CD4-positive, alpha-beta T cell treated with Interferon alpha-2 for 1 hour (primary cell): ENCODE data around the gene ADAMTSL2.

Source experiments
- DNase-seq, 2 donors: peaks; one replicate each; pipeline ENCODE4 v3.0.0-alpha.2; 2020 to 2022

The ADAMTSL2 gene

DNA sequence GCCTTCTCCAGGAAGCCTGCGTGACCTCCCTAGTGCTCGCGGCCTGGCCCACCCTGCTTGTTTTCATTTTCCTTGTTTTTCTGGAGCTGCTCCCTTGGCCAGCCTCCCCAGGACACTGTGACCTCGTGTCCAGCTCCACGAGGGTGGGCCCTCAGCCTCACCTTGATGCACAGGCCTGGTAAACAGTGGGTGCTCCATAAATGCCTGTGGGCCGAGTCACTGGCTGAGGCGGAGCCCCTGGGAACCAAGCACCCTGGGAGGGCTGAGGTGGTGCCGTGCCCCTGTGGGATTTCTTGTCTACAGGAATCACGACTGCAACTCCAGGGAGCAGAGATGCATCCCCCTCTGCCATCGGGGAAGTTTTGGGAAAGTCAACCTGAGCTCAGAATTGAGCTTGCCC lies 57.5 kb downstream of the ADAMTSL2 start:
- no peak for DNase-seq

DNA sequence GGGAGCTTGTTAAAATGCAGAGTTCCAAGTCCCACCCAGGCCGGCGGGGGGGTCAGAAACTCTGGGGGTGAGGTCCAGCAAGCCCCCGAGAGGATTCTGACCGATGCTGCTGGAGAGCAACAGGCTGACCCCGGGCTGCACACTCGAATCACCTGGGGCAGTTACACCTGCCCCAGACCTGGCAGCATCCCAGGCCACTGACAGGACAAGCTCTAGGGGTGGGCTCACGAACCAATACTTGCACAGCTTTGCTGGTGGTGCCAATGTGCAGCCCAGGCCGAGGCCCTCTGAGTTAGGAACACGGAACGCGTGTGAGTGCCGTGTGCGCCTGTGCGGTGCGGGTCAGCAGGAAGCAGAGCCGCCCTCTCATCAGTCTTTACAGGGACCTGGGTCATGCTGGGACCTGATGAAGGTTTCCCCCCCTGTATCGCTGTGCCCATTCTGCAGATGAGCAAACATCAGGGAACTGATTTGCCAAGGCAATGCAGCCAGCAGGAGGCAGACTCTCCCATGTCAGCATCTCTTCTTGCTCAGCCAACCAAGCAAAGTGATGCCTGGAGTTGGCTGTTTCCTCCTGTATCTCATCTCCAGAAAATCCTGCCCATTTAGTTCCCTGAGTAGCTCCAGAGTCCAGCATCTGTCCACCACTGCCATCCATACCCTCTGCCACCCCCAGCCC lies 58.4 kb downstream of the ADAMTSL2 start:
- DNase-seq, result peak in 1 of 2 donors; percentile 8

DNA sequence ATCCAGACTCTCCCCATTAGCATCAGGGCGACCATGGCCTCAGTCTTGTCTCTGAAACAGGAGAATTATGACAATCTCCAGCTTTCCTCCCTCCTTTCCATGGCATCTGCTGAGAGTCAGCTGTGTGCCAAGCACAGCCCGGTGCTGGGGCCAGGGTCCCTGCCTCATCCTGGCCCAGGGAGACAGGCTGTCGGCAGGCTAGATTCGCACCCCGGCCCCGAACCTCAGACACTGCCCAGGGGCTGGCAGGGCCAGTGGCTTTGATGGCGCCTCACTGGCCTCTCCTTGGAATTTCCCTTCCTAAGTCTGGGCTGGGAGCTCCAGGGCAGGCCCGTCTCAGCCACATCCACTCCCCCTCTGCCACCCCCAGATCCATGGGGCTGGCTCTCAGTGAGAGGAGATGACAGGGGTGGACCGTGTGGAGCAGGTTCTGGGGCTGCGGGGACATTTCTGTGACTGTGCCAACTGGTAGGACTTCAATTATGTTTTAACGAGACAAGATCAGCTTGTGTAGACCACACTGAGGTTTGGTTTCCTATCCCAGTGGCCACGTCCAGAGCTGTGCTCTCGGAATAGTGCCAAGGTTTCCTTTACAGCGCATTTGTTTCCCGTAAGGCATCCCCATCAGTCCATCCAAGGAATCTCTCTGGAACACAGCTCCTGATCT lies 59.2 kb downstream of the ADAMTSL2 start:
- no peak for DNase-seq

DNA sequence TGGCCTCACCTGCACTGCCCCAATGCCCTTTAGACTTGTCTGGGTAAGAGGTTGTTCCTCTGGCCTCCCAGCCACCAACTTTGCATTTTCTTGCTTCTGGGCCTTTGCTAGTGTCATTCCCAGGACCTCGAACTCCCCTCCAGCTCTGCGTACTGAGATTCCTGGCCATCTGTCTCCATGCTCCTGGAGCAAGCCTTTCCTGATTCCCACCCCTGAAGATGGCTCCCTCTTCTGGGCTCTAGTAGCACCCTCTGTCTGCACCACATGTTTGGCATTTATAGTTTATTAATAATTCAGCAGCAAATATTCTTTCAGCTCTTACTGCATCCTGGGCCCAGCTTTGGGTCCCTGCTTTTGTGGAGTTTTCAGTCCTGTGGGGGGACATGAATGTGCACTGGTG lies 59.8 kb downstream of the ADAMTSL2 start:
- DNase-seq, result no peak

DNA sequence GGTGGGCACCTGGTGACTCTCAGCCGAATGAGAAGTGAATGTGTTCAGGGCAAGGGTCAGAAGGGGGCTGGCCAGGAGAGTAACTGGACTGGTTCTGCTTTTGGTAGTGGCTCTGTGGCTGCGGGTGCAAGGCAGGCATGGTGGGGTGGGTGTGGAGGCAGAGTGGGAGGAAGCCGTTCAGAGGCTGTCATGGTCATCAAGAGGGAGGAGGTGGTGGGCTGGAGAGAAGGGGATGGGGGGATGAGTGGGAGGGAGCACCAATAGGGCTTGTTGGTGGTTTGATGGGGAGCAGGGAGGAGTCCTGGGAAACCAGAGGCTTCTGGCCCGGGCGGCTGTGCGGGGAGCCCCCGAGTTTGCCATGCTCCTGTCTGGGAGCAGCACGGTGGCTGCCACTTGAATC lies 61.4 kb downstream of the ADAMTSL2 start:
- DNase-seq, result no peak

DNA sequence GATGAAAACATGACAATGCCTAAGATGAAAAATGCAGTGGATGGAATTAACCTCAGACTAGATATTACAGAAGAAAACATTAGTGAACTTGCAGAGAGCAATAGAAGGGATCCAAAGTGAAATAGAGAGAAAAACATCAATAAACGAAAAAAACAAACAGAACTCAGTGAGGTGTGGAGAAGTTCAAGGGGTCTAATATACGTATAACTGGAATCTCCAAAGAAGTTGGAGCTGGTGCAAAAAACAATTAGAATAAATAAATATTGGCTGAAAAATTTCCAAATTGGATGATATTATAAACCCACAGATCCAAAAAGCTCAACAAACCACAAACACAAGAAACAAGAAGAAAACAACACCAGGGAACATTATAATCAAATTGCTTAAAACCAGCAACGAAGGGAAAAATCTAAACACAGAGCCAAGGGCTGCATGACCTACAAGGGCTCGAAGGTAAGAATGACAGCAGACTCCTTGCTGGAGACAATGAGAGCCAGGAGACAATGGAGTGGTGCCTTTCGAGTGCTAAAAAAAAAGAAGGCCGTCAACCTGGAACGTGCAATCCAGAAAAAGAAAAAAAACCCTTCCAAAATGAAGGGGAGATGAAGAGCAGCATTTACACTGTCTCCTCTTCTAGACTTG lies 62.9 kb downstream of the ADAMTSL2 start:
- no peak for DNase-seq

DNA sequence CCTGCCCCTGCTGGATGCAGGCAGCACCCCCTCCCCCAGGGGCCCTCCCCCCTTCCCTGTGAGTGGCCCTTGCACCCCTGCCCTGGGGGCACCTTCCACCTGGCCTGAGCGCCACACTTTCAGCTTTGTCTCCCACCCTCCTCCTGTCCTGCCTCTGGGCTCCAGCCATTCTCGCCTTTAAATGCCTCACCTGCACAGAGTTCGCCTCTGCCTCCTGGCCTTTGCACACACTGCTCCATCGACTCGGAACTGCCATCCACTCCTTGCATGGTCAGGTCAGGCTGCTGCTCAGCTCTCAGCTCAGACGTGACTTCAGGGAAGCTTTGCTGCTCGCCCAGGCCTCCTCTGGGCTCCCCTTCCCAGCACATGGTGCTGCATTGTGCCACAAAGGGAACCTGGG lies 64.5 kb downstream of the ADAMTSL2 start:
- DNase-seq, result no peak

DNA sequence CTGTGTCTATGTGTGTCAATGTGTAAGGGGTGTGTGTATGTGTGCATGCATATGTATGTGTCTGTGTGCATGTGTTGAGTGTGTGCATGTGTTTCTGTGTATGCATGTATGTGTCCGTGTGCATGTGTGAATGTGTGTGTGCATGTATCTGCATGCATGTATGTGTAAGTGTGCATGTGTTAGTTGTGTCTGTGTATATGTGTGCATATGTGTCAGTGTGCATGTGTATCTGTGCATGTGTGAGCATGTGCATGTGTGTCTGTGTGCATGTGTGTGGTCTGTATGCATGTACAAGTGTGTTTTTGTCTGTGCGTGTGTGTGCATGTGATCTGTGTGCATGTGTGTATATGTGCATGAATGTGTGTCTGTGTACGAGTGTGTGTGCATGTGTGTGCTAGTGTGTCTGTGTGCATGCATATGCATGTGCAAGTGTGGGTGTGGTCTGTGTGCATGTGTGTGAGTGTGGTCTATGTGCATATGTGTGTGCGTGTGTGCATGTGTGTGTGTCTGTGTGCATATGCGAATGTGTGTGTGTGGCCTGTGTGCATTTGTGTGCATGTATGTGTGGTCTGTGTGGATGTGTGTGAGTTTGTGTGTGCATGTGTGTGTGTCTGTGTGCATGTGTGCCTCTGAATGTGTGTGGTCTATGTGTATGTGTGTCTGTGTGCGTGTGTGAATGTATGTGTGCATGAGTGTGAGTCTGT lies 65.1 kb downstream of the ADAMTSL2 start:
- no peak for DNase-seq

DNA sequence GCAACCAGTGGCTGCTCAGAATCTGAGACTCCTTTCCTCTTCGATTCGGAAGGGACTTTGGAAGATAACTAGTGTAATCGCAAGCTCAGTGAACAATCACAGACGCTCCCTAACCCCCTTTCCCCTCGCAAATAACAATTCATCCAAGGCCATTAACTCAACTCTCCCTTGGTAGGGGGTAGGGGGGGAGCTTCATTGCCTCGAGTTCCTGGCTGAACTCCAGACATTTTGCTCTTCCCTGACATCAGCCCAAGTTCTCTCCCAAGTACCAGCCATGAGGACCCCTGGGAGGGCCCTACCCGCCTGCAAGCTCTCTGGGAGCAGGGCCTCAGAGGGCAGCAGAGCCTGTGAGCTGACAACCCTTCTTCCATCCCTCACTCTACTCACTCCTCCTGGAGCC lies 66.2 kb downstream of the ADAMTSL2 start:
- DNase-seq, result no peak

DNA sequence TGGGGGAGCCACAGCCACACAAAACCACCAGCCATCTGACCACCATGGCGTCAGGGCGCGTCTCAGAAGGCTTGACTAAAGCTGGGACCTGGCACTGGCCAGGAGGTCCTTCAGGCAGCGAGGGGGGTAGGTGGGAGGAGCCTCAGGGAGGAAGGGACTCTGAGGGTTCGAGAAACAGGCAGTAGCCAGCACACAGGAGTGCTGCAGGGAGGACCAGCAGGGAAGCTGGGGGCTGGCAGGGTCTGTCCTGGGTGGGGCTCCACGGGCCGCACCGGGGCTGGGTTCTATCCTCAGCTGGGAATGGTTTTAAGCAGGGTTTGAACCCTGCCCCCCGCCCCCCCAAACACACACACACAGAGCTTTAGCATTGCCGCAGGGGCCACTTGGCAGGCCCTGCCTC lies 67.2 kb downstream of the ADAMTSL2 start:
- no peak for DNase-seq

DNA sequence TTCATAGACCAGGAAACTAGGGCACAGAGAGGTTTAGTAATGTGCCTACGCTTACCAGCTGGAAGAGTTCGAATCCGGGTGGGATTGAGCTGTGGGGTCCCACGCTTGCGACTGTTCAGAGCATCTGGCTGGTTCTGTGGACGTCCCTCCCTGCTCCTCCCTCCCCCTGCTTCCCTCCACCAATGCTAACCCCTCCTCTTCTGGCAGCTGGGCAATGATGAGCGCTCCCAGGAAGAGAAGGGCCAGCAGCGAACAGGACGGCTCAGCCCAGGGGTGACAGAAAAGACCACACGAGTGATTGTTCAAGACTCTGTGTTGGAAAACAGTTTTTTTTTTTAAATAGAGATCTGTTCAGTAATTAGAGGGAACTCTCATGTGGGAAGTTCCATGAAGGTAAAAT lies 67.8 kb downstream of the ADAMTSL2 start:
- no peak for DNase-seq

DNA sequence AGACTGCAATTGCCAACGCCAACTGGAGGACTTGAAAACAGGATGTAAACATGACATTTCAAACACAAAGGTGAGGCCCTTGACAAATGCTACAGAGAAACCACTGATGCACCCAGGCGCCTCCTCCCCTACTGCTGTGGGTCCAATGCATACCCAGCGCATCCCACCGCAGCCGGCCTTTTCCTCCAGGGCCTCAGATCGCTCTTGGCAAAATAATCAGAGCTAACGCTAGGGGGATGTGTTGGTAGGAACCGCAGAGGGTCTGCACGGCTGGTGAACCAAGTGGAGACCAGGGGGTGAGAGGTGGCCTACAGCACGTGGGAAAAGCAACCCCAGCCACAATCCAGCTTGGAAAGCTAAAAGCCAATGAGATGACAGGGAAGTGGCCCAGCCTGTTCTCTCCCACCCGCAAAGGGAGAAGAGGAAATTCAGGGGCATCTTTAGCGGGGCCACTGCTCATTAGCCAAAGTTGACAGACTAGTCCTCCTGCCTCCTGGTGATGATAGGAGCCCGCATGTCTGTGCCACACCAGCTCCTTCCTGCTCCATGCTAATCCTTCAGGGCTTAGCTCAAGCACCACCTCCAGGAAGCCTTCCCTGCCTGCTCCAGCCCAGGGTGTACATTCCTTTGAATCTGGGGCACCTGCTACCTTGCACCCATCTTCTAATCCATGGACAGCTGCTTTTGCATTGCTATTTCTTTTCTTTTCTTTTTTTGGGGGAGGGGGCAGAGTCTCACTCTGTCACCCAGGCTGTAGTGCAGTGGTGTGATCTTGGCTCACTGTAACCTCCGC lies 68.8 kb downstream of the ADAMTSL2 start:
- no peak for DNase-seq

DNA sequence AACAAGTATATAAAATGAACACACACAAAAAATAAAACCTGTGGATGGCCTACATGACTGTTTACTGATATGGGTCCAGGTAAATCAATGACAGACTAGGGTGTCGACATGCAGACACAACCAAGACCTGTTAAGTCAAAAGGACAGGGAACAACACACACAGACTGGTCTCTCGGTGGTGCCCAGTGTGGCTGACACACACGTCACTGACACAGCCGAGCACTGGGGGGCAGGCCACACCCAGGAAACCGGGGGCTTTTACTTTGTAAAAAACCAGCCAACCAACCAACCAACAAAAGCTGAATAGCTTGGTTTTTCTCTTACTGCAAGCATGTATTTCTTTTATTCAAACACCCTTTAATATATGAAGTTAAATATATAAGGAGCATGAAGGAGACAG lies 69.7 kb downstream of the ADAMTSL2 start:
- DNase-seq, result peak in 1 of 2 donors; percentile 36

DNA sequence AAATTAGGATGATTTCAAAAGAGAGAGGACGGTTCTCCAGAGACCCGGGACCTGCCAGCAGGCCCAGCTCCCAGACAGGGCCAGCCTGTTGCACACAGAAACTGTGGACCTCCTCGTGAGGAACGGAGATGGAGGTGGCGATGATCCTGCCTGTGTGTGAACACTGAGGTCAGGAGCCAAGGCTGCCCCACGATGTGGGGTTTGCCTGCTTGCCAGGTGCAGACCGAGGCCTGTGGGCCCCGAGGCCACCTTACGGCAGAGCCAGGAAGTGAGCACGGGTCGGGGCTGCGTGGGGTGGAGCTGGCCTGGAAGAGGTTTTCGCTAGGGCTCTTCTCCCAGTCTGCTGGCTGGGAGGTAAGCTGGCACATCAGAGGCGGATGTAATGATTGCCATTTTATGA lies 70.4 kb downstream of the ADAMTSL2 start:
- no peak for DNase-seq

DNA sequence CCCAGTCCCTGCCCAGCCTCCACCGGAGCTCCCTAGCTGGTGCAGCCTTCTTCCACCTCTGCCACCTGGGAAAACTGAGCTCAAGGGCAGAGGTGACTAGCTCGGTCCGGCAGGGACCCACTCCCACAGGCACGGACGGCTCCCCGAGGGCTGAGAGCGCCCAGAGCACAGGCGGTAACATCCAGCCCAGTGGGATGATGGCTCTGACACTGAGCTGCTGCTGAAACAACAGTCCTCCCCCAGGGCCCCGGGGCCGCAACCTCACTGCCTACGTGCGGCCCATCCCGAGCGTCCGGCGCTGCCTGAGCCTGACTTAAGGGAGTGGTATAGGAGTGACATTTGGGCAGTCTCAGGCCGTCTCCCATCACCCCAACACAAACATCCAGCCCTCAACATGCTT lies 70.9 kb downstream of the ADAMTSL2 start:
- no peak for DNase-seq

DNA sequence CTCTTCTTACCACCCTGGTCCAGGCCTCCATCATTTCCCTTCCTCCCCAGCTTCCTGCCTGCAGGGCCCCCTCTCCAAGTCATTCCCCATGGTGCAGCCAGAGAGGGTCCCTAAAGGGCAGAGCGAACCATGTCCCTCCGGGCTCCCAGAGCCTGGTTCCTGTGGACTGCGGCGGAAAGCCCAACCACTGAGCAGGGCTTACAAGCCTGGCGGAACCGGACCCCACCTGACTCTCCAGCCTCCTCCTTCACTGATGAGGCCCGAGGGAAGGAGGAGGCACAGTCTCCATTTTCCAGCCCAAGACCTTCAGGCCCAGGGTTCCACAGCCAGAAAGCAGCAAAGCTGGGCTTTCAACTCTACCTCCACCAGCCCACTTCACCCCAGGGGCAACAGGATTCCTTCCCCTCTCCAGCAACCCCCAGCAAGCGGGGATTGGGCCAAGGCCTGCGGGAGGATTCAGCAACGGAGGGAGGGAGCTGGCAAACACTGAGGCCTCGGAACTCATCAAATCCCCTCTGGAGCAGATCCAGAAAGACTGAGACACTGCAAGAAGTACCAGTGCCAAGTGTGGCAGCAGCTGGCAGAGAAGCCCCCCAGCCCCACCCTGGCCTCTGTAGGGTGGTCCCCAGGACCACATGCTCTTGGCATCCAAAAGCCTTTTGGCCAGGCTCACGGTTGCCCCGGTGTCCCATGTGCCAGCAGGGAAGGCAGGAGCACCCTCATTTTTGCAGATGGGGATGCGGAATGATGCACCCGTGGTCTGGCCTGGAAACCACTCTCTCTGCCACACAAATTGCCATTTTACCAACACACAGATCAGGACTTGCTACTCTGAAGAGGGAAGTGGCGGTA lies 71.6 kb downstream of the ADAMTSL2 start:
- DNase-seq, result no peak

DNA sequence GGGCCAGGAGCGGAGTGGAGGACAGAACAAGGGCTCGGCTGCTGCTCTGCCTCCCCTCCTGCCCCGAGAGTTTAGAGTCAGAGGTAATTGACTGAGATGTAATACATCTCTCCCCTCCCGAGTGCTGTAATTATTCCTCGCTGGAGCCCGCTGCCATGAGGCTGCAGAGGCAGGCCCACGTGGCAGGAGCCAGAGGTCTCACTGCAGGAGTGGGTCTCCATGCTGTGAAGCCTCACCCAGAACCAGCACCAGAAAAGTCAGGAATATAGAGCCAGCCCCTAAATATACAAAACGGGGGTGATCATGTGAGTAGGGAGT lies 72.2 kb downstream of the ADAMTSL2 start:
- no peak for DNase-seq

DNA sequence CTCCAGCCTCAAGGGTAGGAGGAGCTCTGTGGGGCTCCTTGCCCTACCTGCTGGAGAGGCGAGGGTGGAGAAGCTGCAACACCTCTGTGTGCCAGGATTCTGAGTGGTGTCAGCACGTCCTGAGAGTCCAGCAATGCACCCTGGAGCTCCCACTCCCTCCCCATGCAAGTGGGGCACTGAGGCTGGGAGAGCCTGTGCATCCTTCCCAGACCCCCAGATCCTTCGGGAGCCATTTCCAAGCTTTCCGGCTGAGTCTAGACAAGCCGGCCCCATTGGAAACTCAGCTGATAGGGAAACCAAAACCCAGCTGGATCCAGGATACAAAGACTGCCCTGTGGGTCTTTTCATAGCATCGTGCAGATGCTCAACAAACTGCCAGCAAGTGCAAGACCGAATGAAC lies 72.9 kb downstream of the ADAMTSL2 start:
- no peak for DNase-seq

DNA sequence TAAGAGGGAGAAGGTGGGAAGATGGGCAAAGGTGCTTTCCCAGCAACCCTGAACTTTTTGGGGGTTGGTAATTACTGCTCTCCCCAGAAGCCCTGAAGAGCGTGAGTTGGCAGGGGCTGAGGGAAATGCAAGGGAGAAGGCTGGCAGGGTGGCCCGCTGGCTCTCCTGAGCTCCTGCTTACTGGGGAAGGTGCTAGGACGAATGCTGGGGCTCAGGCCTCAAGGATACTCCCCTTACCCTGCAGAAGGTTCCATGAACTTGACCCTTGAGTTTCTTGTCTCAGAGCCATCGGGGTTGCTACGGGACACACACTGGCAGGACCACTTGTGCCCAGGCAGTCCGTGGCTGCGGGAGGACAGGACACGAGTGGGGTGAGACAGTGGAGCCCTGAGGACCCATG lies 73.5 kb downstream of the ADAMTSL2 start:
- DNase-seq, result no peak

DNA sequence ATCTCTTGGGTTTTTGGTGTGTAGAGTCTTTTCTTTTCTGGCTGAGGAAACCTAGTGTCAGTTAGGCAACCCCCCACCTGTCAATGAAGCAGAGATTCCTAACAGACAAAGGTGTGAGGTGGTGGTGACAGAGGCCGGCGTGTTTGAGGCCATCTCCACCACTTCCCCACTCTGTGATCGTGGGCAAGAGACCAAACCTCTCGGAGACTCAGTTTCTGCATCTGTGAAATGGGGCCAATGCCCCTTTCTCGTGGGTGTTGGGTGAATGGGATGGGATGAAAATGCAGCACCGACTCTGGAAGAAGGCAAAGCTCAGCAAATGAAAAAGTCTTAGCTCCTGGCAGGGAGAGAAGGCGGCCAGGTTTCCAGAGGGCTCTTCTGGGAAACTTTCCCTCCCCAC lies 73.9 kb downstream of the ADAMTSL2 start:
- no peak for DNase-seq

DNA sequence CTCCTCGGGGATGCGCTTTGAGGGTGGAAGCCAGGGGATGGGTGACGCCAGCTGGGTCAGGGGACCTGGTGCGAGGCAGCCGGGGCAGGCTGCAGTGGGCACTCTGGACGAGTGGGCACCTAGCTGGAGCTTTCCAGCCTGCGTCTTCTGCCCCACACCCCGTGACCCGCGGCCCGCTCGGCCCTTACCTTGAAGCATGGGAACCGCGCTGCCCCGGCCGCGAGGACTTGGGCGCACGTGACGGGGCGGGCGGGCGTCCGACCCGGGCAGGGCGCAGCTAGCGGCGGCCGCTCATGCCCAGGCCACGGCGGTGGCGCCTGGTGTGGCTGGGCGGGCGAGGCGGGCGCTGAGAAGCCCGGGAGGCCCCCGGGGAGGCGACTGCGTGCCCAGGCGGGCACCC lies 74.4 kb downstream of the ADAMTSL2 start:
- DNase-seq, result no peak
